ENCODE data around the gene RIGI.
"Not testable (repeated sequence)": the region's sequence is repeated elsewhere in the genome, so short reads cannot be mapped to it uniquely, and the experiment has no call there.

- TF ChIP-seq CTCF (conservative IDR thresholded peaks at IDR 0.05); EZH2 (IDR thresholded peaks at IDR 0.05; ENCODE audit: low read depth): not testable (repeated sequence)
These were observed 22.2 kb upstream of the RIGI start for GRCh38 chr9:32548213-32548612.
